Mesenchymal stem cell (in vitro differentiated cells and primary cell): ENCODE results near the gene CLIP2.
"Not testable (repeated sequence)": the region's sequence is repeated elsewhere in the genome, so short reads cannot be mapped to it uniquely, and the experiment has no call there.

ENCODE experiments used
- DNase-seq: peaks from one replicate; pipeline ENCODE4 v3.0.0-alpha.2; 2013
- H2AFZ ChIP-seq: one replicate; pipeline ENCODE4 v1.6.1; 2013; ENCODE audit warnings: low read depth, mild to moderate bottlenecking, control low read depth, inconsistent platforms, low read length, moderate library complexity
- H2AK5ac ChIP-seq: 2 replicates; pipeline ENCODE4 v1.6.1; 2013; ENCODE audit warnings: low read length, moderate library complexity, mild to moderate bottlenecking, inconsistent platforms; ENCODE audit not compliant: severe bottlenecking
- H2BK120ac ChIP-seq: one replicate; pipeline ENCODE4 v1.6.1; 2013; ENCODE audit warnings: low read depth, mild to moderate bottlenecking, inconsistent platforms, low read length, moderate library complexity
- H2BK12ac ChIP-seq, 2 experiments: one replicate each; pipeline ENCODE4 v1.6.1; 2013; ENCODE audit warnings: inconsistent platforms in 2 of 2, low read length in 2 of 2, mild to moderate bottlenecking in 2 of 2, moderate library complexity in 2 of 2, control low read depth in 1 of 2
- H2BK15ac ChIP-seq: one replicate; pipeline ENCODE4 v1.6.1; 2013; ENCODE audit warnings: mild to moderate bottlenecking, low read depth, inconsistent platforms; ENCODE audit not compliant: poor library complexity, severe bottlenecking
- H2BK5ac ChIP-seq: 2 replicates; pipeline ENCODE4 v1.6.1; 2013; ENCODE audit warnings: low read depth, mild to moderate bottlenecking, low read length, control low read depth, inconsistent platforms; ENCODE audit not compliant: poor library complexity, severe bottlenecking
- H3K14ac ChIP-seq, 2 experiments: one replicate each; pipeline ENCODE4 v1.6.1; 2013; ENCODE audit warnings: inconsistent platforms in 2 of 2, low read length in 2 of 2, control low read depth in 1 of 2, mild to moderate bottlenecking in 1 of 2, moderate library complexity in 1 of 2
- H3K18ac ChIP-seq, 2 experiments: one replicate each; pipeline ENCODE4 v1.6.1; 2013; ENCODE audit warnings: inconsistent platforms in 2 of 2, low read length in 2 of 2, control low read depth in 1 of 2, low read depth in 1 of 2, mild to moderate bottlenecking in 1 of 2
- H3K23ac ChIP-seq, 2 experiments: one replicate each; pipeline ENCODE4 v1.6.1; 2013; ENCODE audit warnings: inconsistent platforms in 2 of 2, low read length in 2 of 2, mild to moderate bottlenecking in 2 of 2, moderate library complexity in 2 of 2, control low read depth in 1 of 2
- H3K27ac ChIP-seq: 2 replicates; pipeline ENCODE4 v1.5.1; 2013; ENCODE audit warnings: mild to moderate bottlenecking, moderate library complexity, low read length, control low read depth, inconsistent platforms; ENCODE audit not compliant: poor library complexity, severe bottlenecking
- H3K27me3 ChIP-seq, 2 experiments: 2 replicates each; pipeline versions ENCODE4 v1.6.1 to v1.7.0; 2013; ENCODE audit warnings: low read length in 2 of 2, mild to moderate bottlenecking in 2 of 2, moderate library complexity in 2 of 2, control low read depth in 1 of 2, inconsistent platforms in 1 of 2; ENCODE audit not compliant: control insufficient read depth in 1 of 2, insufficient read depth in 1 of 2
- H3K36me3 ChIP-seq, 2 experiments: 2 replicates each; pipeline versions ENCODE4 v1.6.1 to v1.7.0; 2013; ENCODE audit warnings: low read length in 2 of 2, control low read depth in 1 of 2, inconsistent platforms in 1 of 2, low read depth in 1 of 2, mild to moderate bottlenecking in 1 of 2; ENCODE audit not compliant: insufficient read depth in 2 of 2, control insufficient read depth in 1 of 2
- H3K4ac ChIP-seq, 2 experiments: one replicate each; pipeline ENCODE4 v1.6.1; 2013; ENCODE audit warnings: inconsistent platforms in 2 of 2, low read length in 2 of 2, mild to moderate bottlenecking in 2 of 2, moderate library complexity in 2 of 2, control low read depth in 1 of 2, low read depth in 1 of 2
- H3K4me1 ChIP-seq: 2 replicates; pipeline ENCODE4 v1.6.1; 2013; ENCODE audit warnings: low read depth, low read length, control low read depth; ENCODE audit not compliant: control insufficient read depth, insufficient read depth
- H3K4me2 ChIP-seq: 2 replicates; pipeline ENCODE4 v1.6.1; 2013; ENCODE audit warnings: low read length, mild to moderate bottlenecking, inconsistent platforms; ENCODE audit not compliant: poor library complexity, severe bottlenecking
- H3K4me3 ChIP-seq, 2 experiments: 2 replicates each; pipeline versions ENCODE4 v1.5.1 to v1.7.0; 2013; ENCODE audit warnings: low read length in 2 of 2, mild to moderate bottlenecking in 2 of 2, control low read depth in 1 of 2, low read depth in 1 of 2; ENCODE audit not compliant: insufficient read depth in 1 of 2
- H3K79me1 ChIP-seq: replicated peaks from 2 replicates; pipeline ENCODE4 v1.6.1; 2013; ENCODE audit warnings: mild to moderate bottlenecking, control low read depth, low read length, inconsistent platforms; ENCODE audit not compliant: poor library complexity, severe bottlenecking
- H3K9ac ChIP-seq: 2 replicates; pipeline ENCODE4 v1.7.0; 2013; ENCODE audit warnings: mild to moderate bottlenecking, low read length, moderate library complexity
- H3K9me3 ChIP-seq: 2 replicates; pipeline ENCODE4 v1.7.0; 2013; ENCODE audit warnings: mild to moderate bottlenecking, low read length; ENCODE audit not compliant: control insufficient read depth
- H4K8ac ChIP-seq: one replicate; pipeline ENCODE4 v1.6.1; 2013; ENCODE audit warnings: inconsistent platforms, mild to moderate bottlenecking, low read length, moderate library complexity
- H4K91ac ChIP-seq: one replicate; pipeline ENCODE4 v1.6.1; 2013; ENCODE audit warnings: mild to moderate bottlenecking, low read length, inconsistent platforms
- WGBS: methylation state at CpG from one replicate; pipeline ENCODE4 v1.1.7; 2013; ENCODE audit warnings: mixed read lengths; 5-methylcytosine and 5-hydroxymethylcytosine counted together

CLIP2 gene

DNA sequence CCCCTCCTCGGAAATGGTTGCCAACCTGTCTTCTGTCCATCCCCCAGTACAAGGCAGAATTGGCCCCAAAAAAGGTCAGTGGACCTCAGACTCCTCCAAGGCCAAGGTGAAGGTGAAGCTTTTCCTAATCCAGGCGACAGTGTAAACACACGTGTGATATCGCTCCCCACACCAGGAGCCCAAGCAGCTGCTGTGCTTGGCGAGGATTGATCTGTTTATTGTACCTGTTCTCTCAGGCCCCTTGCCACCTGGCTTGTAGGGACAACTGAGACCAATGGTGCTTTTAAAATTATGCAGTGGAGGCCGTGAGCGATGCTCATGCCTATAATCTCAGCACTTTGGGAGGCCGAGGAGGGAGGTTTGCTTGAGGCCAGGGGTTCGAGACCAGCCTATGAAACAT, 98.4 kb downstream of the CLIP2 start:
- no peaks in the 10 kb centered on the region for H3K9me3 ChIP-seq
- H2AFZ ChIP-seq, result no peak overlapping the region
- no peak overlapping the region for H3K4me3 ChIP-seq
- H3K4me2 ChIP-seq, result no peak overlapping the region
- no peak overlapping the region for H3K14ac ChIP-seq
- no peak overlapping the region for H2BK5ac ChIP-seq
- H3K4ac ChIP-seq, result no peak overlapping the region
- no peak overlapping the region for H3K27ac ChIP-seq
- H3K36me3 ChIP-seq, result peaks cover 33 to 37% of the 10 kb centered on the region in 2 experiments
- no peaks in the 10 kb centered on the region for H3K27me3 ChIP-seq
- H3K79me1 ChIP-seq, result no peaks in the 10 kb centered on the region
- H2BK15ac ChIP-seq, result no peak overlapping the region
- no peak overlapping the region for H2BK12ac ChIP-seq
- no peak for DNase-seq
- no peak overlapping the region for H3K18ac ChIP-seq
- no peak overlapping the region for H3K23ac ChIP-seq
- 98% methylated on average over 9 of the region's 9 CpGs for WGBS
- H2AK5ac ChIP-seq, result no peak overlapping the region
- no peak overlapping the region for H2BK120ac ChIP-seq
- H4K91ac ChIP-seq, result no peak overlapping the region
- no peak overlapping the region for H3K9ac ChIP-seq
- H4K8ac ChIP-seq, result no peak overlapping the region
- no peaks in the 10 kb centered on the region for H3K4me1 ChIP-seq

DNA sequence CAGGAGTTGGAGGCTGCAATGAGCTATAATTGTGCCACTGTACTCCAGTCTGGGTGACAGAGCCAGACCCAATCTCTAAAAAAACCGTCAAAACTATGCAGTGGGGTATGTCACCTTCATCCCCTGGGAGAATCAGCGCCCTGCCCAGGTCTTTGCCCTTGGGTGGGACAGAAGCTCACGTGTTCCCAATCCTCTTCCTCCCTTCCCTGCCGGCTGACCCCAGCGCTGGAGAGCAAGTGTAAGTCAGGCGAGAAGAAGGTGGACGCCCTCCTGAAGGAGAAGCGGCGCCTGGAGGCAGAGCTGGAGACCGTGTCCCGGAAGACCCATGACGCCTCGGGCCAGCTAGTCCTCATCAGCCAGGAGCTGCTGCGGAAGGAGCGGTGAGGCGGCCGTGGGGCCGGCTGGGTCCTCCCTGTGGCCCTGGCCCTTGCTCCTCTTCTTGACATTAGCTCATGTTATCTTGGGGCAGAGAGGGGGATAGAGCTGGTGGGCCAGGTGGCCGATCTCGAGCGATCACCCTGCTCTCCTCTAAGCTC, 99.7 kb downstream of the CLIP2 start:
- H3K4ac ChIP-seq, result no peak overlapping the region
- no peak overlapping the region for H2AFZ ChIP-seq
- H3K9me3 ChIP-seq, result no peaks in the 10 kb centered on the region

DNA sequence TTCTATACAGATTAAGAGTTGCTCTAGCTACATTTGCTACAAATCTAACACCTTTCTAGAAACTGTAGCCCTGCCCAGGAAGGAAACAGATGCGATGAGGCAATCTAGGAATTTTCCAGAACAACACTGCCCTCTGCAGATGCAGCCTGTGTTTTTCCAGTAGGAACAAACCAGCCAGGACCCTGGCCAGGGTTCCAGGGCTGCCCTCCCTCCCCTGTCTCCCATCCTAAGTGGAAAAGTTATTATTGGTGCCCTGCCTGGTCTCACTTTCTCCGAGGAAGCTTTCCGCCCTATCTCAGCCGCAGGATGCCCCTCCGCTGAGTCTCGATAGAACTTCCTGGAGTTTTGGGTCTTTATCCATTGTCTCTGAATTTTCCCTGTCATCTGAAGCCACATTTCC, 104.5 kb downstream of the CLIP2 start:
- not testable (repeated sequence) for H3K9me3 ChIP-seq, H3K27me3 ChIP-seq, H2BK12ac ChIP-seq, H2BK120ac ChIP-seq, H2BK5ac ChIP-seq, H3K14ac ChIP-seq, H4K8ac ChIP-seq, H3K23ac ChIP-seq, H3K79me1 ChIP-seq, H3K4ac ChIP-seq, H4K91ac ChIP-seq, H2BK15ac ChIP-seq, H3K27ac ChIP-seq, H2AFZ ChIP-seq, H3K4me1 ChIP-seq, H3K4me2 ChIP-seq, H3K18ac ChIP-seq, H3K4me3 ChIP-seq
- WGBS, result 56% methylated on average over 6 of the region's 6 CpGs
- Histone ChIP-seq H3K9ac (peak overlapping the region; percentile 41), H3K36me3 (peaks cover 30 to 51% of the 10 kb centered on the region in 2 experiments), H2AK5ac (peak overlapping the region; percentile 78)
- DNase-seq, result peak; percentile 89

More for the DNA sequence above, 99.7 kb downstream of the CLIP2 start:
- no peaks in the 10 kb centered on the region for H3K4me1 ChIP-seq
- no peaks in the 10 kb centered on the region for H3K79me1 ChIP-seq
- DNase-seq, result no peak
- no peak overlapping the region for H2AK5ac ChIP-seq
- peaks cover 28 to 34% of the 10 kb centered on the region in 2 experiments for H3K36me3 ChIP-seq
- no peaks in the 10 kb centered on the region for H3K27me3 ChIP-seq
- H3K23ac ChIP-seq, result no peak overlapping the region
- no peak overlapping the region for H4K91ac ChIP-seq
- 98% methylated on average over 16 of the region's 21 CpGs for WGBS
- H3K9ac ChIP-seq, result no peak overlapping the region
- no peak overlapping the region for H3K18ac ChIP-seq
- H3K4me2 ChIP-seq, result no peak overlapping the region
- no peak overlapping the region for H2BK5ac ChIP-seq
- no peak overlapping the region for H3K27ac ChIP-seq
- no peak overlapping the region for H3K14ac ChIP-seq
- H2BK15ac ChIP-seq, result no peak overlapping the region
- H2BK120ac ChIP-seq, result no peak overlapping the region
- no peak overlapping the region for H3K4me3 ChIP-seq
- H2BK12ac ChIP-seq, result no peak overlapping the region
- H4K8ac ChIP-seq, result no peak overlapping the region

DNA sequence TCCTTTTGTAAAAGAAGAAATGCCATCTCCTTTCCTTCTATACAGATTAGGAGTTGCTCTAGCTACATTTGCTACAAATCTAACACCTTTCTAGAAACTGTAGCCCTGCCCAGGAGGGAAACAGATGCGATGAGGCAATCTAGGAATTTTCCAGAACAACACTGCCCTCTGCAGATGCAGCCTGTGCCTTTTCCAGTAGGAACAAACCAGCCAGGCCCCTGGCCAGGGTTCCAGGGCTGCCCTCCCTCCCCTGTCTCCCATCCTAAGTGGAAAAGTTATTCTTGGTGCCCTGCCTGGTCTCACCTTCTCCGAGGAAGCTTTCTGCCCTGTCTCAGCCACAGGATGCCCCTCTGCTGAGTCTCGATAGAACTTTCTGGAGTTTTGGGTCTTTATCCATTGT, 105.4 kb downstream of the CLIP2 start:
- H3K4me2 ChIP-seq, H3K9me3 ChIP-seq, H2AK5ac ChIP-seq, H3K27ac ChIP-seq, H2BK12ac ChIP-seq, H2BK15ac ChIP-seq, H3K18ac ChIP-seq, H2BK120ac ChIP-seq, H3K4me3 ChIP-seq, H4K91ac ChIP-seq, H4K8ac ChIP-seq, H2BK5ac ChIP-seq, H3K79me1 ChIP-seq, H3K27me3 ChIP-seq, H3K4me1 ChIP-seq, H3K23ac ChIP-seq, H3K4ac ChIP-seq, H2AFZ ChIP-seq, H3K14ac ChIP-seq: not testable (repeated sequence)
- WGBS, result 69% methylated on average over 3 of the region's 3 CpGs
- Histone ChIP-seq H3K9ac (peak overlapping the region; percentile 55), H3K36me3 (peaks cover 24 to 49% of the 10 kb centered on the region in 2 experiments)
- DNase-seq, result peak; percentile 83
